Stimulated activated CD8-positive, alpha-beta memory T cell treated with anti-CD3 and anti-CD28 coated beads, Interleukin-7, amount 100 ng/mL, for 24 hours (primary cell): ENCODE measurements around the gene PYURF.

ENCODE experiments used
- DNase-seq: peaks from one replicate; pipeline ENCODE4 v3.0.0-alpha.2; 2020; ENCODE audit warnings: low read depth

Gene PYURF

GRCh38 chr4:88511236-88511635, 12.3 kb downstream of the PYURF start:
- DNase-seq: no peak

DNA sequence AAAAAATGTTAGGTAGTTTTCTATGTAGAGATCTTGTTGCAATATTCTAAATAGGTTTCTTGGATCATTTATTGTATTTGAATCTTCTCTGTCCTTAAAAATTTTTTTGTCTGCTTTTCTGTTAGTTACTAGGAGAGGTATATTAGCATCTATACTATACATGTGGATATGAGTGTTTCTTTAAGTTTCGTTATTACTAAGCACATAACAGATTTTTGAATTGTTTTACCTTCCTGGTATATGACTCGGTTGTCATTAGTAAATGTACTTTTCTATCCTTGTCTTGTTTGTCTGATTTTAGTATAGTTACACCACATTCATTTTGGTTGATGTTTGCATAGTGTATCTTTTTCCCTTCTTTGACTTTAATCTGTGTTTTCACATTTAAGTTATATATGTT, 20.2 kb downstream of the PYURF start:
- DNase-seq: no peak

DNA sequence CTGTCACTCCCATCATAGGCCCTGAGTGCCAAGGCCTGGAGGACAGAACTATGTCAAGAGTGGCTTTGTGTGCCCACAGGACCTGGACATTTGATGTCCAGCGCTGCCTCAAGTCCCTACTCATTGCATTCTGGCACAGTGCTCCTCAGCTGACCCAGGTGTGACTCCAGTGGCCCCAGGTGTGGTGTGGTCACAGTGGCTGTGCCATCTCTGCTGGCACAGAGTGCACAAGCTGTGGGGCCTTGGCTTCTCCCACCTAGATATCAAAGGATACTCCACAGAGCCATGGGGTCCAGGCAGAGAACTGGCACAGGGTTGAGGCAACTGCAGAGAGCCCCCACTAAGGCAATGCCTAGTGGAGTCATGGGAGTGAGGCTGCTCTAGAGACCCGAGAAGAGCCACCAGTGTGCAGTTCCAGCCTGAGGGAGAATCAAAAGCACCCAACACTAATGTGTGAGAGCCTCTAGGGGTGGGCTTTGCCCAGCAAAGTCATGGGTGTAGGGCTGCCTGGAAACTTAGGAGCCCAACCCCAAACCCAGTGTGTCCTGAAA, 25.6 kb downstream of the PYURF start:
- DNase-seq: no peak

- no peak for DNase-seq
Measured at GRCh38 chr4:88489100-88489761, 34.3 kb downstream of the PYURF start.

DNA sequence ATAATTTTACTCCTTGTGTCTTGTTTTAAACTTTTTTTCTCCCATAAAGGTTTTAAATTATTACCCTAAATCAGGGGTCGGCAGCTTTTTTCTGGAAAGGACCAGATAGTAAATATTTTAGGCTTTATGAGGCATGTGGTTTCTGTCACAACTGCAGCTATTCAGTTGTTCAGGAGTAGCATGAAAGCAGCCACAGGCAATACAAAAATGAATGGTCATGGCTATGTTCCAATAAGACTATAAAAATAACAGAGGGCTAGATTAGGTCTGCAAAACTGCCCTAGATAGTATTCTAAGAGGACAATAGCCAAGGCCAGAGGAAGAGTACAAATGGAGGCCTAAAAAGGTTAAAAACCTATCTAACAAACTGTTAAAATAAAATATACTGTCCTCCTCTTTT, 42.0 kb downstream of the PYURF start:
- DNase-seq: no peak

GRCh38 chr4:88478247-88478646, 45.3 kb downstream of the PYURF start:
- no peak for DNase-seq

GRCh38 chr4:88477229-88477860, 46.2 kb downstream of the PYURF start:
- DNase-seq: no peak
